Measurements from ENCODE around the gene GRIK5. TPM values are rescaled to one million over a fixed set of nuclear protein-coding genes. Genes with fewer than 3 reads are reported as not detected.

The GRIK5 gene
- total and polyA plus RNA-seq, 2 of the 8 experiments (the other 6 are each of a cell fraction or from before 2014, with no cell fraction given) = 17.8 to 42.9 TPM

- Histone ChIP-seq H4K8ac (ENCODE audit: extremely low read depth, insufficient read depth, low read length) (no peak overlapping the region), H3K23me2 (ENCODE audit: low read depth, low read length) (peaks cover 2% of the 10 kb centered on the region; the same call in 1 of the 2 replicates), H4K20me1 (replicated peaks in 1 of 2; ENCODE audit: control insufficient read depth in 1 of 2, insufficient read depth in 2 of 2, low read length in 2 of 2) (no peaks in the 10 kb centered on the region), H3K79me1 (ENCODE audit: low read depth, low read length) (no peaks in the 10 kb centered on the region), H3K27ac (ENCODE audit: low read depth, low read length) (no peak overlapping the region), H2BK15ac (ENCODE audit: low read length) (no peak overlapping the region), H2BK12ac (ENCODE audit: low read depth, low read length) (no peak overlapping the region), H2AK5ac (ENCODE audit: low read depth, low read length) (no peak overlapping the region), H3K14ac (ENCODE audit: insufficient read length) (no peak overlapping the region), H3K9ac (replicated peaks in 1 of 4; ENCODE audit: extremely low read depth in 1 of 4, low read depth in 3 of 4, low read length in 3 of 4) (no peak overlapping the region), H2AFZ (ENCODE audit: low read length) (no peak overlapping the region), H3K4me3 (ENCODE audit: extremely low read depth in 1 of 4, insufficient read depth in 2 of 4, low read depth in 3 of 4, low read length in 4 of 4) (no peak overlapping the region), H2BK120ac (replicated peaks; ENCODE audit: low read depth, low read length) (no peak overlapping the region), H2BK5ac (ENCODE audit: low read depth, low read length) (no peak overlapping the region), H3K27me3 (replicated peaks in 1 of 4; ENCODE audit: control insufficient read depth in 3 of 4, extremely low read depth in 1 of 4, insufficient read depth in 3 of 4, low read length in 3 of 4) (no peaks in the 10 kb centered on the region), H4K5ac (ENCODE audit: insufficient read length, low read depth, low read length) (no peak overlapping the region), H3K56ac (replicated peaks; ENCODE audit: insufficient read length, low read depth, low read length) (no peak overlapping the region), H3K4me1 (replicated peaks in 1 of 4; ENCODE audit: control insufficient read depth in 3 of 4, insufficient read depth in 4 of 4, low read length in 3 of 4) (peaks cover 3 to 10% (median 6%) of the 10 kb centered on the region in 4 experiments), H3K18ac (ENCODE audit: extremely low read depth, low read length) (no peak overlapping the region), H3K23ac (ENCODE audit: insufficient read length) (no peak overlapping the region), H3K36me3 (ENCODE audit: control insufficient read depth in 2 of 4, insufficient read depth in 4 of 4, low read length in 3 of 4) (peaks cover 0 to 5% (median 0%) of the 10 kb centered on the region in 4 experiments; a peak in 3 of 8 replicates), H3K4ac (replicated peaks; ENCODE audit: insufficient read length, low read depth, low read length) (no peak overlapping the region), H2BK20ac (ENCODE audit: low read length) (no peak overlapping the region), H3K9me3 (ENCODE audit: insufficient read depth in 2 of 2, low read depth in 1 of 2, low read length in 1 of 2) (no peaks in the 10 kb centered on the region), H3K79me2 (ENCODE audit: control insufficient read depth in 1 of 2, insufficient read depth in 2 of 2, low read length in 2 of 2) (no peaks in the 10 kb centered on the region), H3K4me2 (ENCODE audit: insufficient read depth in 1 of 2, low read depth in 2 of 2, low read length in 2 of 2) (no peak overlapping the region), H4K91ac (replicated peaks; ENCODE audit: insufficient read length, low read length) (no peak overlapping the region)
- ChIA-PET CTCF (ENCODE audit: partially characterized antibody) (no interaction called here), POLR2A (ENCODE audit: partially characterized antibody) (interaction anchor here (1.2 to 1.9 kb wide), 2 partner anchors 24 to 101 kb away, joined by 4 read pairs; partner anchors contain the start of gene RPS19)
- DNase-seq (ENCODE audit: low read depth in 1 of 2, low spot score in 2 of 2) = no peak
- WGBS, 2 experiments (ENCODE audit: extremely low coverage in 1 of 2, insufficient coverage in 1 of 2, insufficient read length in 1 of 2, insufficient replicate concordance in 2 of 2, low coverage in 1 of 2, low lambda C conversion rate in 2 of 2, missing lambda C conversion rate in 1 of 2) = 84% methylated on average over 5 of the region's 5 CpGs; no CpG with 5 or more reads in 1 of the 2 experiments
- FAIRE-seq = no peak
- TF ChIP-seq POU5F1 (IDR thresholded peaks at IDR 0.05; ENCODE audit: low read depth, low read length) (no peak), ATF3 (IDR thresholded peaks at IDR 0.05; ENCODE audit: insufficient read depth, low read depth, low read length) (no peak), SUZ12 (IDR thresholded peaks at IDR 0.05; ENCODE audit: low read length) (no peak), HDAC2 (IDR thresholded peaks at IDR 0.05; ENCODE audit: borderline replicate concordance in 1 of 2, low read depth in 2 of 2, low read length in 2 of 2) (no peak), JUN (IDR thresholded peaks at IDR 0.05; ENCODE audit: low read depth, low read length) (no peak), CHD2 (IDR thresholded peaks at IDR 0.05; ENCODE audit: low read length) (no peak), JUND (IDR thresholded peaks at IDR 0.05; ENCODE audit: low read length) (no peak), GABPA (IDR thresholded peaks at IDR 0.05; ENCODE audit: borderline replicate concordance, insufficient read depth, low read length) (no peak), E2F6 (IDR thresholded peaks at IDR 0.05) (no peak), SRF (IDR thresholded peaks at IDR 0.05; ENCODE audit: low read depth, low read length) (no peak), TAF7 (optimal IDR thresholded peaks at IDR 0.05; ENCODE audit: borderline replicate concordance, low read depth, low read length) (no peak), FOSL1 (IDR thresholded peaks at IDR 0.05; ENCODE audit: insufficient read depth, low read depth, low read length) (no peak), NRF1 (IDR thresholded peaks at IDR 0.05; ENCODE audit: low read depth, low read length) (no peak)
Observed at GRCh38 chr19:41960973-41961372, 109.0 kb downstream of the GRIK5 start.
